CD14-positive monocyte (primary cell): ENCODE measurements around the gene HMGXB4. TPM values are rescaled to one million over a fixed set of nuclear protein-coding genes. Genes with fewer than 3 reads are reported as not detected.

Experiments used
- DNase-seq, 3 donors: peaks; one replicate each; pipeline ENCODE4 v3.0.0-alpha.2; 2011 to 2022
- H2AFZ ChIP-seq: 2 replicates; pipeline ENCODE4 v1.6.0; 2012; ENCODE audit warnings: mild to moderate bottlenecking, low read depth, low read length, inconsistent platforms; ENCODE audit not compliant: insufficient read depth, poor library complexity, severe bottlenecking
- H3K27ac ChIP-seq, 2 donors: 1 replicate in 1 of 2; 2 replicates in 1 of 2; pipeline ENCODE4 v1.5.1; 2012 to 2013; ENCODE audit warnings: low read length in 2 of 2, control low read depth in 1 of 2, inconsistent platforms in 1 of 2, low read depth in 1 of 2, mild to moderate bottlenecking in 1 of 2
- H3K27me3 ChIP-seq, 2 donors: one replicate each; pipeline versions ENCODE4 v1.6.0 to v1.6.1; 2011 to 2013; ENCODE audit warnings: low read length in 2 of 2; ENCODE audit not compliant: control insufficient read depth in 2 of 2, insufficient read depth in 2 of 2
- H3K36me3 ChIP-seq, 2 donors: replicated peaks in 1 of 2; 1 replicate in 1 of 2; 2 replicates in 1 of 2; pipeline versions ENCODE4 v1.5.1 to v1.6.1; 2012 to 2013; ENCODE audit warnings: low read length in 2 of 2, control low read depth in 1 of 2, inconsistent platforms in 1 of 2, mild to moderate bottlenecking in 1 of 2; ENCODE audit not compliant: insufficient read depth in 2 of 2, control insufficient read depth in 1 of 2
- H3K4me1 ChIP-seq, 2 donors: 1 replicate in 1 of 2; 2 replicates in 1 of 2; pipeline versions ENCODE4 v1.5.1 to v1.6.1; 2012 to 2013; ENCODE audit warnings: low read length in 2 of 2, control low read depth in 1 of 2, inconsistent platforms in 1 of 2, mild to moderate bottlenecking in 1 of 2, moderate library complexity in 1 of 2; ENCODE audit not compliant: insufficient read depth in 2 of 2, control insufficient read depth in 1 of 2
- H3K4me2 ChIP-seq: replicated peaks from 2 replicates; pipeline ENCODE3; 2012; ENCODE audit warnings: low read length, moderate library complexity, mild to moderate bottlenecking; ENCODE audit not compliant: poor library complexity, severe bottlenecking; ENCODE audit errors: extremely low read depth
- H3K4me3 ChIP-seq, 3 experiments: fragments of 200-600 bp in 1 of 3; sonication (generic) in 1 of 3; replicated peaks in 1 of 3; 1 replicate in 2 of 3; 2 replicates in 1 of 3; pipeline ENCODE4 v1.5.1; 2011 to 2013; ENCODE audit warnings: low read length in 3 of 3, mild to moderate bottlenecking in 3 of 3, control low read depth in 2 of 3, low read depth in 2 of 3, inconsistent platforms in 1 of 3, moderate library complexity in 1 of 3
- H3K79me2 ChIP-seq: 2 replicates; pipeline ENCODE4 v1.6.0; 2012; ENCODE audit warnings: mild to moderate bottlenecking, control low read depth, inconsistent platforms, low read length, moderate library complexity; ENCODE audit not compliant: insufficient read depth
- H3K9ac ChIP-seq: 2 replicates; pipeline ENCODE4 v1.6.0; 2017; ENCODE audit warnings: low read length, mild to moderate bottlenecking; ENCODE audit not compliant: insufficient read depth, poor library complexity, severe bottlenecking
- H3K9me3 ChIP-seq, 2 donors: replicated peaks in 1 of 2; 1 replicate in 1 of 2; 2 replicates in 1 of 2; pipeline versions ENCODE4 v1.5.1 to v1.6.1; 2012 to 2013; ENCODE audit warnings: low read length in 2 of 2, control low read depth in 1 of 2; ENCODE audit not compliant: control insufficient read depth in 1 of 2, insufficient read depth in 1 of 2
- H4K20me1 ChIP-seq: 2 replicates; pipeline ENCODE4 v1.6.0; 2012; ENCODE audit warnings: mild to moderate bottlenecking, low read length, control low read depth, moderate library complexity; ENCODE audit not compliant: insufficient read depth
- H3K27ac Mint-ChIP-seq, 7 donors: one replicate each; pipeline ENCODE4 v1.8.0; 2020; ENCODE audit warnings: mild to moderate bottlenecking in 7 of 7, mixed read lengths in 7 of 7, moderate library complexity in 6 of 7, inconsistent platforms in 2 of 7
- H3K27me3 Mint-ChIP-seq, 3 donors: one replicate each; pipeline ENCODE4 v1.8.0; 2021 to 2022; ENCODE audit warnings: low read depth in 3 of 3, mild to moderate bottlenecking in 3 of 3, mixed read lengths in 3 of 3, moderate library complexity in 3 of 3, inconsistent platforms in 1 of 3
- H3K36me3 Mint-ChIP-seq, 2 donors: one replicate each; pipeline ENCODE4 v1.8.0; 2020; ENCODE audit warnings: mixed read lengths in 2 of 2, inconsistent platforms in 1 of 2, mild to moderate bottlenecking in 1 of 2
- H3K4me1 Mint-ChIP-seq: one replicate; pipeline ENCODE4 v1.8.0; 2020; ENCODE audit warnings: mild to moderate bottlenecking, mixed read lengths
- H3K4me3 Mint-ChIP-seq, 2 donors: one replicate each; pipeline ENCODE4 v1.8.0; 2020; ENCODE audit warnings: mild to moderate bottlenecking in 2 of 2, mixed read lengths in 2 of 2, moderate library complexity in 1 of 2
- H3K9me3 Mint-ChIP-seq, 7 donors: one replicate each; pipeline ENCODE4 v1.8.0; 2020 to 2022; ENCODE audit warnings: mixed read lengths in 7 of 7, mild to moderate bottlenecking in 6 of 7, moderate library complexity in 6 of 7, inconsistent platforms in 2 of 7
- CTCF ChIP-seq: fragments of 200-600 bp; IDR thresholded peaks from one replicate; pipeline ENCODE4 v1.8.0; 2022; ENCODE audit warnings: antibody characterized with exemption, mild to moderate bottlenecking
- WGBS: methylation state at CpG from one replicate; pipeline ENCODE4 v1.1.5; 2013; ENCODE audit warnings: missing lambda C conversion rate; ENCODE audit not compliant: insufficient coverage; 5-methylcytosine and 5-hydroxymethylcytosine counted together
- intact Hi-C, 2 donors: fragments of 100-400 bp; cut with micrococcal nuclease; formaldehyde crosslinking; loops; one replicate each; pipeline versions ENCODE4 v1.15.0 to v1.15.1; 2023
- polyA plus RNA-seq, 3 donors: library from polyadenylated mRNA; depleted of rRNA in 1 of 3; unstranded in 2 of 3; stranded (reverse) in 1 of 3; fragments of 300-500 nt in 2 of 3; fragments of >200 nt in 1 of 3; fragmentation: Illumina TruSeq in 2 of 3; gene quantifications; 1 replicate in 2 of 3; 2 replicates in 1 of 3; pipeline ENCODE4 v1.2.3, GENCODE V29; 2012 to 2021

The HMGXB4 gene
- polyA plus RNA-seq, 3 donors = 6.3 to 11.4 (median 8.1) TPM

GRCh38 chr22:35220221-35220620, 37.1 kb upstream of the HMGXB4 start:
- Mint-ChIP-seq H3K27me3 (peaks cover 3 to 18% (median 4%) of the 10 kb centered on the region in 3 donors), H3K9me3 (peaks cover 0 to 8% (median 3%) of the 10 kb centered on the region in 7 donors), H3K4me3 (no peak overlapping the region), H3K27ac (no peak overlapping the region), H3K4me1 (no peaks in the 10 kb centered on the region), H3K36me3 (no peaks in the 10 kb centered on the region)
- no peaks in the 10 kb centered on the region for H3K9me3 ChIP-seq
- H3K27ac ChIP-seq = no peak overlapping the region
- no peak for DNase-seq
- H3K27me3 ChIP-seq = peaks cover 0 to 2% of the 10 kb centered on the region in 2 donors
- no peaks in the 10 kb centered on the region for H4K20me1 ChIP-seq
- intact Hi-C loops = no loop called here
- no peaks in the 10 kb centered on the region for H3K79me2 ChIP-seq
- H3K4me3 ChIP-seq = no peak overlapping the region
- H3K4me2 ChIP-seq = no peak overlapping the region
- H3K4me1 ChIP-seq = no peaks in the 10 kb centered on the region
- no peak overlapping the region for H2AFZ ChIP-seq
- no peak for TF ChIP-seq CTCF
- 92% methylated on average over 2 of the region's 2 CpGs for WGBS
- no peaks in the 10 kb centered on the region for H3K36me3 ChIP-seq
- H3K9ac ChIP-seq = no peak overlapping the region

GRCh38 chr22:35225010-35225409, 32.3 kb upstream of the HMGXB4 start:
- Mint-ChIP-seq H3K4me3 (no peak overlapping the region), H3K36me3 (no peaks in the 10 kb centered on the region), H3K9me3 (peaks cover 0 to 3% (median 0%) of the 10 kb centered on the region in 7 donors), H3K4me1 (peaks cover 8% of the 10 kb centered on the region), H3K27ac (no peak overlapping the region), H3K27me3 (peaks cover 7 to 17% (median 10%) of the 10 kb centered on the region in 3 donors)
- no peaks in the 10 kb centered on the region for H3K79me2 ChIP-seq
- no peaks in the 10 kb centered on the region for H3K36me3 ChIP-seq
- no peak for DNase-seq
- intact Hi-C loops = no loop called here
- H4K20me1 ChIP-seq = no peaks in the 10 kb centered on the region
- WGBS = no CpG with 5 or more reads among the region's 4 CpGs
- no peak for TF ChIP-seq CTCF
- no peaks in the 10 kb centered on the region for H3K4me1 ChIP-seq
- H3K9me3 ChIP-seq = no peaks in the 10 kb centered on the region
- no peak overlapping the region for H3K27ac ChIP-seq
- no peak overlapping the region for H3K4me2 ChIP-seq
- peaks cover 0 to 2% of the 10 kb centered on the region in 2 donors for H3K27me3 ChIP-seq
- no peak overlapping the region for H2AFZ ChIP-seq
- no peak overlapping the region for H3K9ac ChIP-seq
- H3K4me3 ChIP-seq = no peak overlapping the region
